Endothelial cell of umbilical vein (primary cell): ENCODE results near the gene SFTPB. TPM values are rescaled to one million over a fixed set of nuclear protein-coding genes. Genes with fewer than 3 reads are reported as not detected.

ENCODE experiments used
- BruUV-seq: library from RNA; stranded (reverse); fragments of 400-500 nt; replicated peaks from 2 replicates; lab custom pipeline; 2021; lab: Mats Ljungman, UMichigan
- CTCF ChIA-PET: fragments of 300-600, 350-600 bp; sonication (Branson Sonifier 250); formaldehyde crosslinking; loops from one replicate; lab custom pipeline; 2021; ENCODE audit warnings: antibody characterized with exemption, inconsistent platforms; lab: Charles Lee
- POLR2A ChIA-PET: fragments of 300-600, 350-600 bp; sonication (Branson Sonifier 250); formaldehyde crosslinking; loops from one replicate; lab custom pipeline; 2021; ENCODE audit warnings: antibody characterized with exemption, inconsistent platforms; lab: Charles Lee
- DNase-seq: peaks from one replicate; pipeline ENCODE4 v3.0.0-alpha.2; 2011; ENCODE audit warnings: low read depth, low spot score
- FAIRE-seq: peaks from 2 replicates; lab custom pipeline; 2011; peaks lifted over from hg19 to GRCh38; lab: Jason Lieb, UNC
- H2AFZ ChIP-seq: 2 replicates; pipeline ENCODE4 v1.6.0; 2012; ENCODE audit warnings: low read depth, low read length, control low read depth, inconsistent platforms
- H3K27ac ChIP-seq: 2 replicates; pipeline ENCODE4 v1.5.1; 2011; ENCODE audit warnings: low read depth, mild to moderate bottlenecking, control low read depth, low read length, moderate library complexity; ENCODE audit not compliant: insufficient read depth
- H3K27me3 ChIP-seq, 2 experiments: 2 replicates each; pipeline versions ENCODE4 v1.6.0 to v1.6.1; 2011; ENCODE audit warnings: low read length in 2 of 2, mixed read lengths in 1 of 2; ENCODE audit not compliant: control insufficient read depth in 2 of 2, insufficient read depth in 2 of 2
- H3K36me3 ChIP-seq, 2 experiments: 2 replicates in 1 of 2; 3 replicates in 1 of 2; pipeline ENCODE4 v1.5.1; 2011; ENCODE audit warnings: low read length in 2 of 2, mild to moderate bottlenecking in 1 of 2, moderate library complexity in 1 of 2; ENCODE audit not compliant: control insufficient read depth in 2 of 2, insufficient read depth in 2 of 2; ENCODE audit errors: extremely low read depth in 1 of 2
- H3K4me1 ChIP-seq: 3 replicates; pipeline ENCODE4 v1.5.1; 2011; ENCODE audit warnings: mild to moderate bottlenecking, low read length; ENCODE audit not compliant: control insufficient read depth, insufficient read depth; ENCODE audit errors: extremely low read depth
- H3K4me2 ChIP-seq: 2 replicates; pipeline ENCODE4 v1.6.1; 2011; ENCODE audit warnings: low read length, control low read depth, mixed read lengths; ENCODE audit not compliant: insufficient read depth
- H3K4me3 ChIP-seq, 3 experiments: fragments of 200-600 bp in 1 of 3; sonication (generic), shearing (Covaris generic) in 1 of 3; replicated peaks in 1 of 3; 2 replicates each; pipeline ENCODE4 v1.5.1; 2011 to 2016; ENCODE audit warnings: control low read depth in 3 of 3, low read length in 3 of 3, mild to moderate bottlenecking in 2 of 3, inconsistent platforms in 1 of 3, low read depth in 1 of 3, moderate library complexity in 1 of 3; ENCODE audit not compliant: insufficient read depth in 1 of 3
- H3K79me2 ChIP-seq: 2 replicates; pipeline ENCODE4 v1.6.0; 2012; ENCODE audit warnings: low read length, inconsistent platforms; ENCODE audit not compliant: control insufficient read depth, insufficient read depth
- H3K9ac ChIP-seq: replicated peaks from 2 replicates; pipeline ENCODE3; 2011; ENCODE audit warnings: low read length, control low read depth; ENCODE audit not compliant: insufficient read depth; ENCODE audit errors: extremely low read depth
- H3K9me1 ChIP-seq: replicated peaks from 3 replicates; pipeline ENCODE4 v1.6.0; 2011; ENCODE audit warnings: mild to moderate bottlenecking, low read length; ENCODE audit not compliant: control insufficient read depth, insufficient read depth; ENCODE audit errors: extremely low read depth
- H3K9me3 ChIP-seq: replicated peaks from 2 replicates; pipeline ENCODE4 v1.5.1; 2012; ENCODE audit warnings: low read length, inconsistent platforms; ENCODE audit not compliant: control insufficient read depth, insufficient read depth
- H4K20me1 ChIP-seq: replicated peaks from 2 replicates; pipeline ENCODE3; 2011; ENCODE audit warnings: mild to moderate bottlenecking, low read length; ENCODE audit not compliant: control insufficient read depth, insufficient read depth; ENCODE audit errors: extremely low read depth
- EZH2 ChIP-seq: IDR thresholded peaks from 2 replicates; pipeline ENCODE4 v1.6.1; 2012; ENCODE audit warnings: borderline replicate concordance, low read depth, mild to moderate bottlenecking, moderate library complexity, low read length, inconsistent platforms; ENCODE audit not compliant: severe bottlenecking
- FOS ChIP-seq: IDR thresholded peaks from 2 replicates; pipeline ENCODE4 v1.6.1; 2011; ENCODE audit warnings: mild to moderate bottlenecking, low read length, moderate library complexity, borderline replicate concordance; ENCODE audit not compliant: insufficient read depth
- GATA2 ChIP-seq: IDR thresholded peaks from 2 replicates; pipeline ENCODE4 v1.7.0; 2011; ENCODE audit warnings: low read depth, mild to moderate bottlenecking, moderate library complexity, mixed read lengths, low read length; ENCODE audit not compliant: insufficient read length, insufficient read depth
- JUN ChIP-seq: IDR thresholded peaks from 2 replicates; pipeline ENCODE4 v1.6.1; 2011; ENCODE audit warnings: borderline replicate concordance, low read depth; ENCODE audit not compliant: insufficient read length, insufficient read depth
- MYC ChIP-seq: IDR thresholded peaks from one replicate; pipeline ENCODE4 v1.6.1; 2011; ENCODE audit warnings: mild to moderate bottlenecking, low read depth, low read length
- POLR2A ChIP-seq: IDR thresholded peaks from 2 replicates; pipeline ENCODE4 v1.6.1; 2012; ENCODE audit warnings: low read depth, mild to moderate bottlenecking, control low read depth, low read length
- POLR2AphosphoS5 ChIP-seq: IDR thresholded peaks from 2 replicates; pipeline ENCODE4 v1.6.1; 2012; ENCODE audit warnings: low read depth, mild to moderate bottlenecking, control low read depth, low read length, moderate library complexity; ENCODE audit not compliant: insufficient read depth
- dilution Hi-C: fragments of 300-500 bp; cut with MboI; formaldehyde crosslinking; loops from one replicate; pipeline ENCODE4 v1.15.0; 2019; ENCODE audit warnings: low sequenced_read_pairs; ENCODE audit not compliant: extremely low pct_ligation_motif_present
- intact Hi-C: fragments of 100-400 bp; cut with micrococcal nuclease; formaldehyde crosslinking; loops from one replicate; pipeline ENCODE4 v1.10.0; 2022
- polyA plus RNA-seq, 4 experiments: library from polyadenylated mRNA; depleted of rRNA in 3 of 4; stranded (reverse) in 3 of 4; unstranded in 1 of 4; fragments of >200 nt; gene quantifications; 2 replicates each; pipeline versions ENCODE4 v1.2.1 to v1.2.3, GENCODE V29; 2011 to 2012; ENCODE audit warnings: missing spikeins in 1 of 4
- total RNA-seq: library from RNA; stranded (reverse); gene quantifications from 2 replicates; pipeline ENCODE4 v1.2.3, GENCODE V29; 2021
- TF ChIP-seq, protein P1 (sequence below): IDR thresholded peaks from 2 replicates; pipeline ENCODE4 v1.6.1; 2011; ENCODE audit not compliant: insufficient read depth, insufficient read length
- TF ChIP-seq, protein P2 (sequence below), 2 donors: IDR thresholded peaks; 1 replicate in 1 of 2; 2 replicates in 1 of 2; pipeline ENCODE4 v1.5.1; 2011; ENCODE audit warnings: low read length in 2 of 2, mild to moderate bottlenecking in 2 of 2, moderate library complexity in 2 of 2, control low read depth in 1 of 2, inconsistent platforms in 1 of 2, low read depth in 1 of 2; ENCODE audit not compliant: insufficient read depth in 1 of 2; ENCODE audit errors: extremely low read depth in 1 of 2

The SFTPB gene
- total and polyA plus RNA-seq, 2 donors (not counting 3 experiments of a cell fraction or from before 2014, with no cell fraction given) = not detected

DNA sequence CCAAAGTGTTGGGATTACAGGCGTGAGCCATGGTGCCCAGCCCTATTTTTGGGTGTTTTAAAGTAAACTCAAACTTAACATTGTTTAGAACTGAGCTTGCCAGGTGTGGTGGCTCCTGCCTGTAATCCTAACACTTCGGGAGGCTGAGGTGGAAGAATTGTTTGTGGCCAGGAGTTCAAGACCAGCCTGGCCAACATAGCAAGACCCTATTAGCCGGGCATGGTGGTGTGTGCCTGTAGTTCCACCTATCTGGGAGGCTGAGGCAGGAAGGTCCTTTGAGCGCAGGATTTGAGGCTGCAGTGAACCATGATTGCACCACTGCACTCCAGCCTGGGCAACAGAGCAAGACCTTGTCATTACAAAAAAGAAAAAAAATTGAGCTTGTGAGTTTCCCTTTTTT, 17.5 kb downstream of the SFTPB start:
- H3K27ac ChIP-seq = no peak overlapping the region
- H3K36me3 ChIP-seq = peaks cover 7 to 21% of the 10 kb centered on the region in 2 experiments

More for the DNA sequence above, 17.5 kb downstream of the SFTPB start:
- FAIRE-seq (no peak), DNase-seq (no peak)
- Histone ChIP-seq H3K79me2 (no peaks in the 10 kb centered on the region), H4K20me1 (no peaks in the 10 kb centered on the region), H3K4me2 (no peak overlapping the region), H3K9ac (no peak overlapping the region), H3K27me3 (no peaks in the 10 kb centered on the region), H3K9me1 (no peaks in the 10 kb centered on the region), H3K4me1 (peaks cover 16% of the 10 kb centered on the region), H2AFZ (no peak overlapping the region), H3K4me3 (no peak overlapping the region), H3K9me3 (no peaks in the 10 kb centered on the region)
- dilution Hi-C loops (no loop called here), intact Hi-C loops (no loop called here)
- ChIA-PET POLR2A (no interaction called here), CTCF (interaction anchor here (1.0 to 4.2 kb wide), 7 partner anchors 8 to 147 kb away, joined by 3 to 138 read pairs (median 27); no protein-coding TSS in a partner anchor)
- TF ChIP-seq FOS (no peak), GATA2 (no peak), EZH2 (no peak), JUN (no peak), POLR2AphosphoS5 (no peak), POLR2A (no peak), MYC (no peak)
- TF ChIP-seq, protein P1, sequence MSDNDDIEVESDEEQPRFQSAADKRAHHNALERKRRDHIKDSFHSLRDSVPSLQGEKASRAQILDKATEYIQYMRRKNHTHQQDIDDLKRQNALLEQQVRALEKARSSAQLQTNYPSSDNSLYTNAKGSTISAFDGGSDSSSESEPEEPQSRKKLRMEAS = no peak
- TF ChIP-seq, protein P2, sequence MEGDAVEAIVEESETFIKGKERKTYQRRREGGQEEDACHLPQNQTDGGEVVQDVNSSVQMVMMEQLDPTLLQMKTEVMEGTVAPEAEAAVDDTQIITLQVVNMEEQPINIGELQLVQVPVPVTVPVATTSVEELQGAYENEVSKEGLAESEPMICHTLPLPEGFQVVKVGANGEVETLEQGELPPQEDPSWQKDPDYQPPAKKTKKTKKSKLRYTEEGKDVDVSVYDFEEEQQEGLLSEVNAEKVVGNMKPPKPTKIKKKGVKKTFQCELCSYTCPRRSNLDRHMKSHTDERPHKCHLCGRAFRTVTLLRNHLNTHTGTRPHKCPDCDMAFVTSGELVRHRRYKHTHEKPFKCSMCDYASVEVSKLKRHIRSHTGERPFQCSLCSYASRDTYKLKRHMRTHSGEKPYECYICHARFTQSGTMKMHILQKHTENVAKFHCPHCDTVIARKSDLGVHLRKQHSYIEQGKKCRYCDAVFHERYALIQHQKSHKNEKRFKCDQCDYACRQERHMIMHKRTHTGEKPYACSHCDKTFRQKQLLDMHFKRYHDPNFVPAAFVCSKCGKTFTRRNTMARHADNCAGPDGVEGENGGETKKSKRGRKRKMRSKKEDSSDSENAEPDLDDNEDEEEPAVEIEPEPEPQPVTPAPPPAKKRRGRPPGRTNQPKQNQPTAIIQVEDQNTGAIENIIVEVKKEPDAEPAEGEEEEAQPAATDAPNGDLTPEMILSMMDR (IDR thresholded peaks at IDR 0.05; ENCODE audit: extremely low read depth in 1 of 2, insufficient read depth in 1 of 2, low read depth in 1 of 2, low read length in 2 of 2) = no peak
- BruUV-seq = no TSS peak
